SK-N-SH (cell line): ENCODE measurements around the gene LAPTM5. TPM values are rescaled to one million over a fixed set of nuclear protein-coding genes. Genes with fewer than 3 reads are reported as not detected.
"Not testable (repeated sequence)": the region's sequence is repeated elsewhere in the genome, so short reads cannot be mapped to it uniquely, and the experiment has no call there.

Source experiments
- CTCF ChIA-PET: fragments of 300-600, 350-600 bp; formaldehyde crosslinking; extraction: SDS; loops from one replicate; lab custom pipeline; 2021; lab: Yijun Ruan, JAX
- POLR2A ChIA-PET: fragments of 350-600 bp; sonication (Branson Sonifier 250); formaldehyde crosslinking; extraction: SDS; loops from one replicate; lab custom pipeline; 2020; ENCODE audit warnings: antibody characterized with exemption, inconsistent platforms; lab: Yijun Ruan, JAX
- DNase-seq: peaks from one replicate; pipeline ENCODE4 v3.0.0; 2012
- H2AFZ ChIP-seq: fragments of 200-600 bp; sonication (generic); 2 replicates; pipeline ENCODE4 v1.8.1; 2016; ENCODE audit warnings: antibody characterized with exemption, mild to moderate bottlenecking, low read depth
- H3F3A ChIP-seq: fragments of 200-600 bp; sonication (generic); replicated peaks from 2 replicates; pipeline ENCODE3; 2016; ENCODE audit warnings: antibody characterized with exemption, mild to moderate bottlenecking; ENCODE audit not compliant: insufficient read depth
- H3K27ac ChIP-seq, 2 experiments: fragments of 200-500 bp in 1 of 2; fragments of 200-600 bp in 1 of 2; sonication (Bioruptor generic) in 1 of 2; sonication (generic), shearing (Covaris generic) in 1 of 2; 2 replicates each; pipeline versions ENCODE4 v1.5.1 to v1.6.1; 2014 to 2016; ENCODE audit warnings: low read depth in 2 of 2, inconsistent platforms in 1 of 2, low read length in 1 of 2, mild to moderate bottlenecking in 1 of 2, mixed read lengths in 1 of 2
- H3K27me3 ChIP-seq: fragments of 200-600 bp; sonication (generic), shearing (Covaris generic); 2 replicates; pipeline ENCODE4 v1.6.1; 2016; ENCODE audit warnings: mixed run types; ENCODE audit not compliant: insufficient read depth
- H3K36me3 ChIP-seq, 2 experiments: fragments of 200-500 bp in 1 of 2; fragments of 200-600 bp in 1 of 2; sonication (Bioruptor generic) in 1 of 2; sonication (generic) in 1 of 2; replicated peaks in 1 of 2; 2 replicates each; pipeline versions ENCODE3 to v1.5.1; 2014 to 2016; ENCODE audit warnings: low read length in 1 of 2, mild to moderate bottlenecking in 1 of 2; ENCODE audit not compliant: insufficient read depth in 2 of 2, control insufficient read depth in 1 of 2
- H3K4me1 ChIP-seq, 2 experiments: fragments of 200-500 bp in 1 of 2; fragments of 200-600 bp in 1 of 2; sonication (Bioruptor generic) in 1 of 2; sonication (generic), shearing (Covaris generic) in 1 of 2; 2 replicates each; pipeline versions ENCODE4 v1.5.1 to v1.6.1; 2014 to 2016; ENCODE audit warnings: low read depth in 1 of 2, low read length in 1 of 2, mixed run types in 1 of 2; ENCODE audit not compliant: insufficient read depth in 2 of 2, control insufficient read depth in 1 of 2
- H3K4me2 ChIP-seq: fragments of 200-600 bp; sonication (generic), shearing (Covaris generic); 2 replicates; pipeline ENCODE4 v1.6.1; 2017; ENCODE audit warnings: mixed run types
- H3K4me3 ChIP-seq, 2 experiments: fragments of 200-500 bp in 1 of 2; fragments of 200-600 bp in 1 of 2; sonication (Bioruptor generic) in 1 of 2; sonication (generic), shearing (Covaris generic) in 1 of 2; 2 replicates each; pipeline versions ENCODE4 v1.5.1 to v1.8.1; 2014 to 2016; ENCODE audit warnings: low read depth in 2 of 2, inconsistent platforms in 1 of 2, low read length in 1 of 2, mild to moderate bottlenecking in 1 of 2, mixed read lengths in 1 of 2, moderate library complexity in 1 of 2
- H3K79me2 ChIP-seq: fragments of 200-600 bp; sonication (generic); 2 replicates; pipeline ENCODE4 v1.8.1; 2017; ENCODE audit warnings: mild to moderate bottlenecking; ENCODE audit not compliant: insufficient read depth
- H3K9ac ChIP-seq: fragments of 200-600 bp; sonication (generic); 2 replicates; pipeline ENCODE4 v1.6.1; 2017; ENCODE audit warnings: mixed run types
- H3K9me2 ChIP-seq: fragments of 200-600 bp; sonication (generic); 2 replicates; pipeline ENCODE4 v1.6.1; 2017; ENCODE audit warnings: mixed run types
- H3K9me3 ChIP-seq: fragments of 200-600 bp; sonication (generic); 2 replicates; pipeline ENCODE4 v1.6.1; 2017; ENCODE audit warnings: mixed run types, mild to moderate bottlenecking, moderate library complexity
- H4K20me1 ChIP-seq: fragments of 200-600 bp; sonication (generic); 2 replicates; pipeline ENCODE4 v1.6.1; 2017; ENCODE audit warnings: mild to moderate bottlenecking, mixed run types; ENCODE audit not compliant: insufficient read depth
- ELF1 ChIP-seq: IDR thresholded peaks from 2 replicates; pipeline ENCODE4 v1.4.0; 2012
- EP300 ChIP-seq, 2 experiments: IDR thresholded peaks; 2 replicates each; pipeline versions ENCODE4 v1.4.0 to v1.6.1; 2012; ENCODE audit warnings: borderline replicate concordance in 1 of 2, low read depth in 1 of 2, low read length in 1 of 2
- EZH2phosphoT487 ChIP-seq: fragments of 200-600 bp; sonication (generic); IDR thresholded peaks from 2 replicates; pipeline ENCODE4 v1.6.1; 2017; ENCODE audit warnings: low read depth, mixed run types, mild to moderate bottlenecking, antibody characterized with exemption, moderate library complexity, borderline replicate concordance
- FOXJ3 ChIP-seq: sonication (generic); formaldehyde crosslinking; IDR thresholded peaks from 2 replicates; pipeline ENCODE4 v1.5.1; 2020; ENCODE audit warnings: mild to moderate bottlenecking, missing genetic modification reagents
- JUND ChIP-seq: IDR thresholded peaks from 2 replicates; pipeline ENCODE4 v1.4.0; 2012
- RAD21 ChIP-seq: IDR thresholded peaks from 2 replicates; pipeline ENCODE4 v1.6.1; 2012; ENCODE audit warnings: mild to moderate bottlenecking, low read length
- TCF12 ChIP-seq: IDR thresholded peaks from 2 replicates; pipeline ENCODE4 v1.4.0; 2012
- WGBS: methylation state at CpG from one replicate; pipeline ENCODE4 v1.1.6; 2017; ENCODE audit warnings: low lambda C conversion rate; 5-methylcytosine and 5-hydroxymethylcytosine counted together
- polyA plus RNA-seq, 3 experiments: library from polyadenylated mRNA; depleted of rRNA; stranded (reverse); fragments of >200 nt; gene quantifications; 2 replicates each; pipeline ENCODE4 v1.2.3, GENCODE V29; 2012
- TF ChIP-seq, protein P1 (sequence below): IDR thresholded peaks from 2 replicates; pipeline ENCODE4 v1.4.0; 2012; ENCODE audit warnings: low read depth, borderline replicate concordance

Gene LAPTM5
- polyA plus RNA-seq, 1 of the 3 experiments (the other 2 are of a cell fraction) = 1.1 TPM

- Histone ChIP-seq H3K27me3 (no peaks in the 10 kb centered on the region; the same call in 1 of the 2 replicates), H2AFZ (no peak overlapping the region), H3K9me3 (no peaks in the 10 kb centered on the region), H3K4me2 (no peak overlapping the region), H3K79me2 (no peaks in the 10 kb centered on the region), H4K20me1 (no peaks in the 10 kb centered on the region), H3K4me3 (no peak overlapping the region), H3K27ac (no peak overlapping the region), H3K9me2 (no peaks in the 10 kb centered on the region), H3F3A (no peaks in the 10 kb centered on the region), H3K9ac (no peak overlapping the region), H3K4me1 (peaks cover 6 to 7% of the 10 kb centered on the region in 2 experiments; a peak in 3 of 4 replicates), H3K36me3 (no peaks in the 10 kb centered on the region)
- ChIA-PET CTCF (interaction anchor here (1.1 to 34.2 kb wide), 4 partner anchors 9 to 120 kb away, joined by 4 to 1422 read pairs (median 202); partner anchors contain the start of gene SDC3), POLR2A (no interaction called here)
- no peak for TF ChIP-seq JUND
- TF ChIP-seq EP300 (IDR thresholded peaks at IDR 0.05; ENCODE audit: borderline replicate concordance in 1 of 2, low read depth in 1 of 2, low read length in 1 of 2) = no peak
- TF ChIP-seq, protein P1, sequence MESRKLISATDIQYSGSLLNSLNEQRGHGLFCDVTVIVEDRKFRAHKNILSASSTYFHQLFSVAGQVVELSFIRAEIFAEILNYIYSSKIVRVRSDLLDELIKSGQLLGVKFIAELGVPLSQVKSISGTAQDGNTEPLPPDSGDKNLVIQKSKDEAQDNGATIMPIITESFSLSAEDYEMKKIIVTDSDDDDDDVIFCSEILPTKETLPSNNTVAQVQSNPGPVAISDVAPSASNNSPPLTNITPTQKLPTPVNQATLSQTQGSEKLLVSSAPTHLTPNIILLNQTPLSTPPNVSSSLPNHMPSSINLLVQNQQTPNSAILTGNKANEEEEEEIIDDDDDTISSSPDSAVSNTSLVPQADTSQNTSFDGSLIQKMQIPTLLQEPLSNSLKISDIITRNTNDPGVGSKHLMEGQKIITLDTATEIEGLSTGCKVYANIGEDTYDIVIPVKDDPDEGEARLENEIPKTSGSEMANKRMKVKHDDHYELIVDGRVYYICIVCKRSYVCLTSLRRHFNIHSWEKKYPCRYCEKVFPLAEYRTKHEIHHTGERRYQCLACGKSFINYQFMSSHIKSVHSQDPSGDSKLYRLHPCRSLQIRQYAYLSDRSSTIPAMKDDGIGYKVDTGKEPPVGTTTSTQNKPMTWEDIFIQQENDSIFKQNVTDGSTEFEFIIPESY = no peak
- 68% methylated on average over 5 of the region's 16 CpGs for WGBS
- DNase-seq = no peak
Observed at GRCh38 chr1:30793209-30793608, 35.6 kb upstream of the LAPTM5 start.

DNA sequence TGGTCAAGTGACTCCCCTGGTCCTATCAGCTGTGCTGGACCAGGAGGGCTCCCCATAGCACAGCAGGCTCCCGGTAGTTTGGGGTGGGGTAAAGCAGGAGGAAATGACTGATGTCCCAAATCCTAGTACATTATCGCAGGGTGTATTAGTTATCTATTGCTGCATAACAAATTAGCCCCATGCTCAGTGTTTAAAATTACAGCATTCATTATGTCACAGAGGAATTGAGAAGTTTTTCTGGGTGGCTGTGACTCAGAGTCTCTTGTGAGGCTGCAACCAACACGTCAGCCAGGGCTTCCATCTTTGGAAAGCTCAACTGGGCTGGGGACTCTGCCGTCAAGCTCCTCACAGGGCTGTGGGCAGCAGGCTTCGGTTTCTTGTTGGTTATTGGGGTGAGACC is 34.3 kb upstream of the LAPTM5 start:
- Histone ChIP-seq H3K4me3 (no peak overlapping the region), H3K27me3 (no peaks in the 10 kb centered on the region; the same call in 1 of the 2 replicates), H3K4me1 (no peaks in the 10 kb centered on the region), H3K9me3 (no peaks in the 10 kb centered on the region), H3K27ac (no peak overlapping the region), H4K20me1 (no peaks in the 10 kb centered on the region), H3K9ac (no peak overlapping the region), H3K36me3 (no peaks in the 10 kb centered on the region), H3K4me2 (no peak overlapping the region), H2AFZ (no peak overlapping the region), H3K9me2 (no peaks in the 10 kb centered on the region), H3K79me2 (no peaks in the 10 kb centered on the region), H3F3A (no peaks in the 10 kb centered on the region)
- ChIA-PET POLR2A (no interaction called here), CTCF (interaction anchor here (1.0 to 21.5 kb wide), 4 partner anchors 8 to 120 kb away, joined by 4 to 356 read pairs (median 26); no protein-coding TSS in a partner anchor)
- DNase-seq = no peak
- TF ChIP-seq ELF1 = no peak
- WGBS = 79% methylated on average over 4 of the region's 5 CpGs

GRCh38 chr1:30790850-30791778 is 33.5 kb upstream of the LAPTM5 start:
- 78% methylated on average over 5 of the region's 5 CpGs for WGBS
- POLR2A ChIA-PET = no interaction called here
- Histone ChIP-seq H3K4me1 (no peaks in the 10 kb centered on the region), H3K9me2 (no peaks in the 10 kb centered on the region), H3K4me3 (no peak overlapping the region), H3K36me3 (no peaks in the 10 kb centered on the region), H2AFZ (no peak overlapping the region), H3K9me3 (no peaks in the 10 kb centered on the region), H3K9ac (no peak overlapping the region), H3K79me2 (no peaks in the 10 kb centered on the region)
- no peak for DNase-seq
- CTCF ChIA-PET = interaction anchor here (0.7 to 21.5 kb wide), 7 partner anchors 7 to 139 kb away, joined by 3 to 356 read pairs (median 4); no protein-coding TSS in a partner anchor
- TF ChIP-seq FOXJ3 (CRISPR knock-in tag) (no peak), RAD21 (no peak), EZH2phosphoT487 (no peak), TCF12 (no peak)
- TF ChIP-seq, all 33 proteins: peak for 0
- no peaks in the 10 kb centered on the region for H4K20me1 ChIP-seq
- no peaks in the 10 kb centered on the region; the same call in 1 of the 2 replicates for H3K27me3 ChIP-seq
- no peaks in the 10 kb centered on the region for H3F3A ChIP-seq
- H3K27ac ChIP-seq = no peak overlapping the region
- H3K4me2 ChIP-seq = no peak overlapping the region

- H3K27me3 ChIP-seq, H3K4me3 ChIP-seq, H3K9me2 ChIP-seq, H3K9ac ChIP-seq, H3K9me3 ChIP-seq, H3K27ac ChIP-seq, H3F3A ChIP-seq, H4K20me1 ChIP-seq, H3K4me2 ChIP-seq, H3K36me3 ChIP-seq, POLR2A ChIA-PET, H3K79me2 ChIP-seq, H2AFZ ChIP-seq, DNase-seq, H3K4me1 ChIP-seq: not testable (repeated sequence)
- CTCF ChIA-PET = interaction anchor here (1.0 to 21.5 kb wide), 4 partner anchors 6 to 139 kb away, joined by 3 to 356 read pairs (median 26); no protein-coding TSS in a partner anchor
- WGBS = 85% methylated on average over 5 of the region's 5 CpGs
Observed at GRCh38 chr1:30790256-30790525, 32.6 kb upstream of the LAPTM5 start.
